SU-DHL-6 (cell line): ENCODE results near the gene ZFAND3.
"Not testable (repeated sequence)": the region's sequence is repeated elsewhere in the genome, so short reads cannot be mapped to it uniquely, and the experiment has no call there.

Source experiments
- H2AFZ ChIP-seq: fragments of 200-600 bp; sonication (generic); 2 replicates; pipeline ENCODE4 v1.6.1; 2014; ENCODE audit warnings: low read depth, mild to moderate bottlenecking, moderate library complexity, mixed read lengths, antibody characterized with exemption, low read length; ENCODE audit not compliant: severe bottlenecking
- H3F3A ChIP-seq: fragments of 200-600 bp; shearing (Covaris generic); 2 replicates; pipeline ENCODE4 v1.6.0; 2016; ENCODE audit warnings: antibody characterized with exemption, mild to moderate bottlenecking; ENCODE audit not compliant: insufficient read depth
- H3K27ac ChIP-seq: fragments of 200-600 bp; sonication (generic); 2 replicates; pipeline ENCODE4 v1.5.1; 2016; ENCODE audit warnings: low read depth, mild to moderate bottlenecking, low read length, moderate library complexity, mixed read lengths
- H3K27me3 ChIP-seq: fragments of 200-600 bp; sonication (generic), shearing (Covaris generic); 2 replicates; pipeline ENCODE4 v1.6.0; 2014; ENCODE audit warnings: mild to moderate bottlenecking, low read length
- H3K36me3 ChIP-seq: fragments of 200-600 bp; sonication (generic); 2 replicates; pipeline ENCODE4 v1.6.1; 2014; ENCODE audit warnings: mild to moderate bottlenecking, low read length, mixed read lengths
- H3K4me2 ChIP-seq: fragments of 300-600, 200-600 bp; shearing (Covaris generic), sonication (generic); 2 replicates; pipeline ENCODE4 v1.6.0; 2014; ENCODE audit warnings: low read length, low read depth, mild to moderate bottlenecking; ENCODE audit not compliant: poor library complexity, severe bottlenecking
- H3K4me3 ChIP-seq: fragments of 200-600 bp; sonication (generic); 2 replicates; pipeline ENCODE4 v1.5.1; 2014; ENCODE audit warnings: antibody characterized with exemption, low read length, mild to moderate bottlenecking, mixed read lengths; ENCODE audit not compliant: insufficient read depth, poor library complexity, severe bottlenecking
- H3K79me2 ChIP-seq: fragments of 200-600 bp; sonication (generic); 2 replicates; pipeline ENCODE4 v1.6.1; 2014; ENCODE audit warnings: mild to moderate bottlenecking, low read length, moderate library complexity; ENCODE audit not compliant: insufficient read depth
- H3K9ac ChIP-seq: fragments of 200-600 bp; sonication (generic); 2 replicates; pipeline ENCODE4 v1.7.0; 2014; ENCODE audit warnings: mild to moderate bottlenecking, low read length
- H3K9me2 ChIP-seq: fragments of 200-600 bp; sonication (generic); replicated peaks from 2 replicates; pipeline ENCODE4 v1.6.1; 2014; ENCODE audit warnings: low read length; ENCODE audit not compliant: insufficient read depth
- H3K9me3 ChIP-seq: fragments of 200-600 bp; sonication (generic); 2 replicates; pipeline ENCODE4 v1.6.1; 2014; ENCODE audit warnings: low read length, mixed read lengths; ENCODE audit not compliant: insufficient read depth
- H4K20me1 ChIP-seq: fragments of 200-600 bp; sonication (generic); 2 replicates; pipeline ENCODE4 v1.6.1; 2014; ENCODE audit warnings: low read depth, mild to moderate bottlenecking, antibody characterized with exemption, low read length, moderate library complexity, mixed read lengths
- EZH2phosphoT487 ChIP-seq: fragments of 200-600 bp; sonication (generic), shearing (Covaris generic); conservative IDR thresholded peaks from 2 replicates; pipeline ENCODE4 v1.6.1; 2018; ENCODE audit warnings: mild to moderate bottlenecking, antibody characterized with exemption, low read length, moderate library complexity, mixed read lengths
- TF ChIP-seq, protein P1 (sequence below): fragments of 200-600 bp; sonication (generic); IDR thresholded peaks from one replicate; pipeline ENCODE4 v1.5.1; 2017; ENCODE audit warnings: antibody characterized with exemption, mild to moderate bottlenecking, low read length, moderate library complexity; ENCODE audit not compliant: insufficient read depth, poor library complexity, severe bottlenecking

Gene ZFAND3

DNA sequence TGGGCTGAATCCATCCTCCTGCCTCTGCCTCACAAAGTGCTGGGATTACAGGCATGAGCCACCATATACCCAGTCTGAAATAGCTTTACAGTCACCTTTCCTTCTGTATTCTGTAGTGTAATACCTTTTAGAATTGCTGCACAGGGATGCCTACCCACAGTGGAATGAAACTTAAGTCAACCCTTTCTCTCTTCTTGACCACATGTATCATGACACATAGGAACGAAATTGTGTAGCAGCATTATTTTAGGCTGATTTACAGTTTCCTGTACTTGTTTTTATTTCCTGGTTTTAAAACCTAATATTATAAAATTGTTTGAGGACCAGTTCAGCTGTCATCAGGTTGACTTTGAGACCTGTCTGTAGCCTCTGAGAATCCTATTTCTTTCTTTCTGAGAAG is 297.8 kb downstream of the ZFAND3 start:
- Histone ChIP-seq H3F3A (no peaks in the 10 kb centered on the region), H3K79me2 (no peaks in the 10 kb centered on the region), H2AFZ (no peak overlapping the region), H3K9ac (no peak overlapping the region), H3K27me3 (no peaks in the 10 kb centered on the region), H3K4me2 (no peak overlapping the region), H3K9me2 (no peaks in the 10 kb centered on the region), H3K36me3 (no peaks in the 10 kb centered on the region), H4K20me1 (no peaks in the 10 kb centered on the region), H3K9me3 (no peaks in the 10 kb centered on the region), H3K4me3 (no peak overlapping the region), H3K27ac (no peak overlapping the region)
- no peak for TF ChIP-seq EZH2phosphoT487
- TF ChIP-seq, protein P1, sequence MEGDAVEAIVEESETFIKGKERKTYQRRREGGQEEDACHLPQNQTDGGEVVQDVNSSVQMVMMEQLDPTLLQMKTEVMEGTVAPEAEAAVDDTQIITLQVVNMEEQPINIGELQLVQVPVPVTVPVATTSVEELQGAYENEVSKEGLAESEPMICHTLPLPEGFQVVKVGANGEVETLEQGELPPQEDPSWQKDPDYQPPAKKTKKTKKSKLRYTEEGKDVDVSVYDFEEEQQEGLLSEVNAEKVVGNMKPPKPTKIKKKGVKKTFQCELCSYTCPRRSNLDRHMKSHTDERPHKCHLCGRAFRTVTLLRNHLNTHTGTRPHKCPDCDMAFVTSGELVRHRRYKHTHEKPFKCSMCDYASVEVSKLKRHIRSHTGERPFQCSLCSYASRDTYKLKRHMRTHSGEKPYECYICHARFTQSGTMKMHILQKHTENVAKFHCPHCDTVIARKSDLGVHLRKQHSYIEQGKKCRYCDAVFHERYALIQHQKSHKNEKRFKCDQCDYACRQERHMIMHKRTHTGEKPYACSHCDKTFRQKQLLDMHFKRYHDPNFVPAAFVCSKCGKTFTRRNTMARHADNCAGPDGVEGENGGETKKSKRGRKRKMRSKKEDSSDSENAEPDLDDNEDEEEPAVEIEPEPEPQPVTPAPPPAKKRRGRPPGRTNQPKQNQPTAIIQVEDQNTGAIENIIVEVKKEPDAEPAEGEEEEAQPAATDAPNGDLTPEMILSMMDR = no peak

DNA sequence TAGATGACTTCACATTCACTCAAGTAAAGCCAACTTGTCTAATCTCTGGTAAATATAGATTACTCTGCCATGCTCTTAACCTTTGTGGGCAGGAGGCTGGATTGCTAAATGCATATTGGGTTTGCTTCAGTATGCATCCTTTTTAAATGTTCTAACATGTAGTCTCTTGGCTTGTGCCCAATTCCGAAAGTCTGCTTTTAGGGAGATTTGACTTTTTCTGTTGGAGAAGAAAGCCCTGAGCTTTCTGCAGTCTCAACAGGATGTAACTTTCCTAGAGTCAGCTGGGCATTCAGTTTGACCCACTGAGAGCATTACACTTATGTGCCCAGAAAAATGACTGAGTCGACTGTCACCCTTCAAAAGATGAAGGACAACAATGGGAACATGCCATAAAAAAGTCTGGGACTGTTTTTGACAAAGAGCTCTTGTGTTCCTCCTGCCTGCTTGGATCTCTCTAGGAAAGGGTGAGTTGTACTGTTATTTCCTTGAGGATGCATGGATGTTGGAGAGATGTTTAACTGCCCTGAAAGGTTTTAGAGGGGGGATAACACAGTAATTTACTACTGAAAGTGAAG is 299.4 kb downstream of the ZFAND3 start:
- no peak overlapping the region for H3K4me3 ChIP-seq
- no peaks in the 10 kb centered on the region for H3K36me3 ChIP-seq
- H3K9ac ChIP-seq = no peak overlapping the region
- no peaks in the 10 kb centered on the region for H3F3A ChIP-seq
- no peaks in the 10 kb centered on the region for H4K20me1 ChIP-seq
- H3K27me3 ChIP-seq = no peaks in the 10 kb centered on the region
- TF ChIP-seq EZH2phosphoT487 = no peak
- TF ChIP-seq, protein P1 = no peak
- H3K9me3 ChIP-seq = no peaks in the 10 kb centered on the region
- H3K4me2 ChIP-seq = no peak overlapping the region
- H3K79me2 ChIP-seq = no peaks in the 10 kb centered on the region
- H2AFZ ChIP-seq = no peak overlapping the region
- H3K27ac ChIP-seq = no peak overlapping the region
- no peaks in the 10 kb centered on the region for H3K9me2 ChIP-seq

GRCh38 chr6:38119516-38119915 is 300.0 kb downstream of the ZFAND3 start:
- H3K4me2 ChIP-seq = no peak overlapping the region
- H3K9ac ChIP-seq = no peak overlapping the region
- no peak overlapping the region for H3K4me3 ChIP-seq
- no peaks in the 10 kb centered on the region for H3K27me3 ChIP-seq
- H3K27ac ChIP-seq = no peak overlapping the region
- TF ChIP-seq EZH2phosphoT487 = no peak
- TF ChIP-seq, protein P1 = no peak
- no peaks in the 10 kb centered on the region for H3F3A ChIP-seq
- H3K79me2 ChIP-seq = no peaks in the 10 kb centered on the region
- no peak overlapping the region for H2AFZ ChIP-seq
- H3K9me2 ChIP-seq = no peaks in the 10 kb centered on the region
- no peaks in the 10 kb centered on the region for H3K9me3 ChIP-seq
- no peaks in the 10 kb centered on the region for H3K36me3 ChIP-seq
- no peaks in the 10 kb centered on the region for H4K20me1 ChIP-seq

DNA sequence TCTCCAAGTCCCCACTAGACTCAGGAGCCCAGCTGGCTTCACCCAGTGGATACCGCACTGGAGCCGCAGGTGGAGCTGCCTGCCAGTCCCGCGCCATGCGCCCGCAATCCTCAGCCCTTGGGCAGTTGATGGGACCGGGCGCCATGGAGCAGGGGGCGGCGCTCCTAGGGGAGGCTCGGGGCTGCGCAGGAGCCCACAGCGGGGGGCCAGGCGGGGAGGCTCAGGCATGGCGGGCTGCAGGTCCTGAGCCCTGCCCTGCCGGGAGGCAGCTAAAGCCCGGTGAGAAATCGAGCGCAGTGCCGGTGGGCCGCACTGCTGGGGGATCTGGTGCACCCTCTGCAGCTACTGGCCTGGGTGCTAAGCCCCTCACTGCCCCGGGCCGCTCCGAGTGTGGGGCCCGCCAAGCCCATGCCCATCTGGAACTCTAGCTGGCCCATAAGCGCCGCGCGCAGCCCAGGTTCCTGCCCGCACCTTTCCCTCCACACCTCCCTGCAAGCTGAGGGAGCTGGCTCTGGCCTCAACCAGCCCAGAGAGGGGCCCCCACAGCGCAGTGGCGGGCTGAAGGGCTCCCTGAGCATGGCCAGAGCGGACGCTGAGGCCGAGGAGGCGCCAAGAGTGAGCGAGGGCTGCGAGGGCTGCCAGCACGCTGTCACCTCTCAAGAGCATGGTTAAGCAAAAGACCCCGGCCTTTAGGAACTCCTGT is 304.8 kb downstream of the ZFAND3 start:
- not testable (repeated sequence) for H3K36me3 ChIP-seq, H3K27me3 ChIP-seq, H3K27ac ChIP-seq, H3K79me2 ChIP-seq, H3K9ac ChIP-seq, H2AFZ ChIP-seq, H4K20me1 ChIP-seq, H3K4me3 ChIP-seq, H3K4me2 ChIP-seq, H3K9me3 ChIP-seq, H3F3A ChIP-seq, H3K9me2 ChIP-seq
